Thyroid gland (tissue), 4 donors: ENCODE measurements around the gene AHR. TPM values are rescaled to one million over a fixed set of nuclear protein-coding genes. Genes with fewer than 3 reads are reported as not detected.

Experiments used
- DNase-seq, 2 donors: peaks; one replicate each; pipeline ENCODE4 v3.0.0-alpha.2; 2019
- H3K27ac ChIP-seq, 3 donors: fragments of 200-600 bp; sonication (generic); 1 replicate in 2 of 3; 2 replicates in 1 of 3; pipeline ENCODE4 v1.5.1; 2016 to 2019; ENCODE audit warnings: mild to moderate bottlenecking in 1 of 3, moderate library complexity in 1 of 3
- H3K27me3 ChIP-seq: fragments of 200-600 bp; sonication (generic); one replicate; pipeline ENCODE4 v1.5.1; 2019
- H3K36me3 ChIP-seq, 2 donors: fragments of 200-600 bp; sonication (generic); one replicate each; pipeline ENCODE4 v1.5.1; 2016 to 2019
- H3K4me1 ChIP-seq, 2 donors: fragments of 200-600 bp; sonication (generic); one replicate each; pipeline ENCODE4 v1.5.1; 2017 to 2019
- H3K4me3 ChIP-seq, 3 donors: fragments of 200-600 bp; sonication (generic); replicated peaks in 1 of 3; 1 replicate in 2 of 3; 2 replicates in 1 of 3; pipeline ENCODE4 v1.5.1; 2016; ENCODE audit warnings: mild to moderate bottlenecking in 1 of 3
- H3K9me3 ChIP-seq: fragments of 200-600 bp; sonication (generic); one replicate; pipeline ENCODE4 v1.5.1; 2017
- CTCF ChIP-seq, 6 experiments: fragments of 200-600 bp in 3 of 6; fragments of 450-650 bp in 3 of 6; sonication (generic) in 3 of 6; IDR thresholded peaks; one replicate each; pipeline ENCODE4 v1.5.1; 2016 to 2019; ENCODE audit warnings: antibody characterized with exemption in 6 of 6, mild to moderate bottlenecking in 2 of 6, inconsistent platforms in 1 of 6, moderate library complexity in 1 of 6
- POLR2A ChIP-seq, 2 donors: fragments of 450-650 bp; IDR thresholded peaks; one replicate each; pipeline ENCODE4 v1.6.1; 2017; ENCODE audit warnings: antibody characterized with exemption in 2 of 2, mild to moderate bottlenecking in 2 of 2, moderate library complexity in 1 of 2
- WGBS, 2 donors: methylation state at CpG; one replicate each; pipeline ENCODE4 v1.1.5; 2017; 5-methylcytosine and 5-hydroxymethylcytosine counted together
- intact Hi-C: fragments of 100-400 bp; cut with DNase I; formaldehyde crosslinking; loops from one replicate; pipeline ENCODE4 v1.15.1; 2023
- total RNA-seq, 4 donors: library from RNA; depleted of rRNA; stranded (reverse); fragments of >200 nt; gene quantifications; one replicate each; pipeline ENCODE4 v1.2.3, GENCODE V29; 2016

Gene AHR
- total RNA-seq, 4 donors from 2014 or later: 68.3 to 127 (median 84.7) TPM

DNA sequence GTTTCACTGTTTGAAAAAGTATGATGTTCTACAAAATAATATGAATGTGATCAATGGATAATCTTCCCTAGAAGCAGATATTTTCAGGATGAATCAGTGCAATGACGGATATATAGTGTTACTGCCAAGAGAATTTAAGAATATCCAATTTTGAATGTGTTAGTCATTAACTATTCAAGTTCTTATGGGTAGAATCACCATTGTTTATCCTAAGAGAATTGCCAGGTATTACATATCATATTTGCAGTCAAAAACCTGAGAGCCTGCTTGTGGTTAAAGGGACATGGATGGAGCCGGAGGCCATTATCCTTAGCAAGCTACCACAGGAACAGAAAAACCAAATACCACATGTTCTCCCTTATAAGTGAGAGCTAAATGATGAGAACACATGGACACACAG is 26.9 kb downstream of the AHR start:
- Histone ChIP-seq H3K4me1 (no peaks in the 10 kb centered on the region), H3K27me3 (no peaks in the 10 kb centered on the region), H3K4me3 (no peak overlapping the region), H3K36me3 (peaks cover 0 to 2% of the 10 kb centered on the region in 2 donors), H3K9me3 (no peaks in the 10 kb centered on the region), H3K27ac (no peak overlapping the region)
- TF ChIP-seq CTCF (IDR thresholded peaks at IDR 0.05) (no peak), POLR2A (IDR thresholded peaks at IDR 0.05) (no peak)
- WGBS, 2 donors: 91 to 95% methylated on average over 2 of the region's 2 CpGs
- no peak for DNase-seq
- intact Hi-C loops: no loop called here

- H3K27me3 ChIP-seq: no peaks in the 10 kb centered on the region
- intact Hi-C loops: no loop called here
- 69 to 76% methylated on average over 2 of the region's 2 CpGs for WGBS, 2 donors
- DNase-seq: no peak
- no peak overlapping the region for H3K4me3 ChIP-seq
- H3K4me1 ChIP-seq: no peaks in the 10 kb centered on the region
- H3K9me3 ChIP-seq: no peaks in the 10 kb centered on the region
- TF ChIP-seq POLR2A (IDR thresholded peaks at IDR 0.05) (no peak), CTCF (IDR thresholded peaks at IDR 0.05) (no peak)
- H3K36me3 ChIP-seq: peaks cover 5 to 8% of the 10 kb centered on the region in 2 donors
- no peak overlapping the region for H3K27ac ChIP-seq
These were observed 27.9 kb downstream of the AHR start for GRCh38 chr7:17326378-17326777.

- no peak for DNase-seq
- TF ChIP-seq POLR2A (IDR thresholded peaks at IDR 0.05): no peak
- peaks cover 5 to 17% of the 10 kb centered on the region in 2 donors for H3K36me3 ChIP-seq
These were observed 30.2 kb downstream of the AHR start for GRCh38 chr7:17328641-17329040.

GRCh38 chr7:17329440-17329839 is 31.0 kb downstream of the AHR start:
- peaks cover 6 to 17% of the 10 kb centered on the region in 2 donors for H3K36me3 ChIP-seq
- H3K4me1 ChIP-seq: no peaks in the 10 kb centered on the region

More at GRCh38 chr7:17328641-17329040, 30.2 kb downstream of the AHR start:
- no peaks in the 10 kb centered on the region for H3K4me1 ChIP-seq
- H3K9me3 ChIP-seq: no peaks in the 10 kb centered on the region
- H3K27me3 ChIP-seq: no peaks in the 10 kb centered on the region
- intact Hi-C loops: no loop called here
- H3K4me3 ChIP-seq: no peak overlapping the region
- H3K27ac ChIP-seq: no peak overlapping the region

GRCh38 chr7:17331891-17332501 is 33.5 kb downstream of the AHR start:
- Histone ChIP-seq H3K27ac (no peak overlapping the region), H3K4me1 (no peaks in the 10 kb centered on the region), H3K36me3 (peaks cover 6 to 30% of the 10 kb centered on the region in 2 donors), H3K9me3 (no peaks in the 10 kb centered on the region), H3K4me3 (no peak overlapping the region), H3K27me3 (no peaks in the 10 kb centered on the region)
- TF ChIP-seq POLR2A (IDR thresholded peaks at IDR 0.05) (no peak), CTCF (IDR thresholded peaks at IDR 0.05) (no peak)
- intact Hi-C loops: no loop called here
- WGBS, 2 donors: 96 to 97% methylated on average over 2 of the region's 2 CpGs
- DNase-seq: no peak

More at GRCh38 chr7:17329440-17329839, 31.0 kb downstream of the AHR start:
- H3K9me3 ChIP-seq: no peaks in the 10 kb centered on the region
- no peaks in the 10 kb centered on the region for H3K27me3 ChIP-seq
- no peak overlapping the region for H3K27ac ChIP-seq
- DNase-seq: no peak
- H3K4me3 ChIP-seq: no peak overlapping the region
- TF ChIP-seq CTCF (IDR thresholded peaks at IDR 0.05) (no peak), POLR2A (IDR thresholded peaks at IDR 0.05) (no peak)
- intact Hi-C loops: no loop called here
